Ureter (tissue), 1 donor: ENCODE measurements around the gene SETD5. TPM values are rescaled to one million over a fixed set of nuclear protein-coding genes. Genes with fewer than 3 reads are reported as not detected.

Experiments used
- DNase-seq: peaks from one replicate; pipeline ENCODE4 v3.0.0-alpha.2; 2020; ENCODE audit warnings: low spot score
- total RNA-seq: library from RNA; stranded (reverse); gene quantifications from one replicate; pipeline ENCODE4 v1.2.4, GENCODE V29; 2023
- donor health status: DM: yes; HTN: yes; CAD: no.

Gene SETD5
- total RNA-seq, 1 donor from 2014 or later: 182 TPM

DNA sequence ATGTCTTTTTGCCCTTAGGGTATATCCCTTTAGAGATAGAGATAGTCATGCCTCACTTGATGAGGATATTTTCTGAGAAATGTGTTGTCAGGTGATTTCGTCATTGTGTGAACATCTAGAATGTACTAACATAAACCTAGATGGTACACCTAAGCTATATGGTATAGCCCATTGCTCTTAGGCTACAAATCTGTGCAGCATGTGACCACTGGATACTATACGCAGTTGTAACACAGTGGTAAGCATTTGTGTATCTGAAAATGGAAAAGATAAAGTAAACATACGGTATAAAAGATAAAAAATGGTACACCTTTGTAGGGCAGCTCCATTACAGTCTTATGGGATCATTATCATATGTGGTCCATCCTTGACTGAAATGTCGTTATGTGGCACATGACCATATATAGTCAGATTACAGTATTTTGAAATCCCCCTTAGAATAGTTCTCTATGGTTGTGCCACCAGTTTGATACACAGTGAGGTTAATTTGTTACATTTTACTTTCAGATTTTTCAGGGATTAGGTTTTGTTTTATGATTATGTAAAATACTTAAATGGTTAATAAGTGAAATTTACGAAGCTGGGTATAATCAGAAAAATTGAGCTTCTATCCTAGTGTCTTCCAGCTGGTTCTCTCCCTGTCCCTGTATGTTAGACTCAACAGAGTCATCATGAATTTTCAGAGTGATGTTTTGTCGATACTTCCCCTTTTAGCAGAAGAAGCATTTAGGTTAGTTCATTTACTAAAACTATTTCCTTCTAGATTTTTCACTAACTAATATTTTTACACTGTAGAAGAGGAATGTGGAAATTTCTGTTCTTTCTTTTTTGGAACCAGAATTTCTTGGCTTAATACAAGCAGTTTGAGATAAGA, 12.8 kb downstream of the SETD5 start:
- DNase-seq: no peak

GRCh38 chr3:9411302-9411701, 13.9 kb downstream of the SETD5 start:
- no peak for DNase-seq

DNA sequence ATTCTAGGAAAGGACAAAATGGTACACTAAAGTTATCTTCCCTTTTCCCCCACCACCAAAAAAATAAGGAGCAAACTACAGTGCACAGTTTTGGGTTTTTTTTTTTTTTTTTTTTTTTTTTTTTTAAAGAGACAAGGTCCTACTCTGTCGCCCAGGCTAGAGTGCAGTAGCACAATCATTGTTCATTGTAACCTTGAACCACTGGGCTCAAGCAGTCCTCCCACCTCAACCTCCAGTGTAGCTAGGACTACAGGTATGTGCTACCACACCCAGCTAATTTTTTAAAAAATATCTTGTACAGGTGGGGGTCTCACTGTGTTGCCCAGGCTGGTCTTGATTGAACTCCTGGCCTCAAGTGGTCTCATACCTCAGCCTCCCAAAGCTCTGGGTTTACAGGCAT, 14.9 kb downstream of the SETD5 start:
- no peak for DNase-seq

DNA sequence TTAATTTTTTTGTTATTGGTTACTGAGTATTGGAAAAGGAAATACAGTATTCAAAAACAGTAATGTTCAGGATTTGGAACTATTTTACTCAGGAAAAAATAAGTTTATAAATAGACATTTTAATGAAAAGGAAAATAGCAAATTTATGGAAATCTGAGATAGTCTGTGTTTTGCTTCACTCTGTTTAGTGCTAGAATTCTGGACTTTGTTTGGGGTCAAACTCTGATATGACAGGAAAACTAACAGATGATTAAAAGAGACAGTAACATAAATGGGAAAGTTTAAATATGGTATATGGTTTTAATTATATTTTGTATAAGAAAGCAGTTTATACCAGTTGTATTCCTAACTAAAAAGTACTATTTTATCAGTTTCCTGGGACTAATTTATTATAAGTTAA, 17.4 kb downstream of the SETD5 start:
- DNase-seq: no peak

DNA sequence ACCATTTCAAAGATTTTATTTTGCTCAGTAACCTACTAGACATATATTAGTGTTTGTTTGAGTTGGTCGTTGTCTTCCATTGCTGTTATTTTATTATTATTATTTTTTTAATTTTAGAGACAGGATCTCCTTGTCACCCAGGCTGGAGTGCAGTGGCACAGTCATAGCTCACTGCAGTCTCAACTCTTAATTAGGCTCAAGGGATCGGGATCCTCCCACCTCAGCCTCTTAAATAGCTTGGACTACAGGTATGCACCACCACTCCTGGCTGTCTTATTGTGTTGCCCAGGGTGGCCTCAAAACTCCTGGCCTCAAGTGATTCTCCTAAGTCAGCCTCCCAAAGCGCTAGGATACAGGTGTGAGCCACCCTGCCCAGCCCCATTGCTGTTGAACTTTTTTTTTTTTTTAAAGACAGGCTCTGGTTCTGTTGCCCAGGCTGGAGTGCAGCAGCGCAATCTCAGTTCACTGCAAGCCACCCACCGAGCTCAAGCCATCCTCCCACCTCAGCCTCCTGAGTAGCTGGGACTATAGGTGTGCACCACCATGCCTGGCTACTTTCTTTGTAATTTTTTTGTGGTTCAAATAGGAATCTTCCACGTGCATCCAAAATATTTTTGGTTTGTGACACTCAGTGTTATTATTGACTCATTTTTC, 18.2 kb downstream of the SETD5 start:
- DNase-seq: no peak

GRCh38 chr3:9416139-9416780, 18.8 kb downstream of the SETD5 start:
- no peak for DNase-seq

DNA sequence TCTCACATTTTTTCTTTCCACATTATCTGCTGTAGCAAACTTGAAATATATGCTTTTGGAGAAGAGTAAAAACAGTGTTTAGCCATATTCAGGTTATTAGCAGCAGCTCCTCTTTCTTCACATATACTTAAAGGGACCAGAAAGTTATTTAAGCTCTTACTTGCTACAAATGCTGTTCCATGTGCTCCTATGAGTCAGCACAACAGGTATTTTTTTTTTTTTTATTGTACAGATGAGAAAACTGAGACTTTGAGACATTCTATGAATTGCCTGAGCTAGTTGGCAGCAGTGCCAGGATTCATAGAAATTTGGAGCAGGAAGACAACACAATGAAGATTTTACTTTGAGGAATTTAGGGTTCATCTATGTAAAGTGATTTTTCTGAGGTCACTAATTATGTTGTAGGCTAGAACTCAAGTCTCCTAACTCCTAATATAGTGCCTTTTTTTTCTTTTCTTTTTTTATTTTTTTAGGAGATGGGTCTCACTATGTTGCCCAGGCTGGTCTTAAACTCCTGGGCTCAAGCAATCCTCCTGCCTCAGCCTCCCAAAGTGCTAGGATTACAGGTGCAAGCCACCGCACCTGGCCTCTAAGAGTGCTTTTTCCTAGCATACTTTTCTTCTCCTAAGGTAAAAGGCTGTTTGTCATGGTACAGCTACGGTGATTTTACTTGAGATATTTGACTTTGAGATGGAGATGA, 23.6 kb downstream of the SETD5 start:
- no peak for DNase-seq

- peak; percentile 94 for DNase-seq
Observed at GRCh38 chr3:9422712-9423424, 25.5 kb downstream of the SETD5 start.

GRCh38 chr3:9428411-9428810, 31.0 kb downstream of the SETD5 start:
- no peak for DNase-seq

GRCh38 chr3:9430733-9431132, 33.3 kb downstream of the SETD5 start:
- no peak for DNase-seq

GRCh38 chr3:9433627-9434521, 36.5 kb downstream of the SETD5 start:
- no peak for DNase-seq

DNA sequence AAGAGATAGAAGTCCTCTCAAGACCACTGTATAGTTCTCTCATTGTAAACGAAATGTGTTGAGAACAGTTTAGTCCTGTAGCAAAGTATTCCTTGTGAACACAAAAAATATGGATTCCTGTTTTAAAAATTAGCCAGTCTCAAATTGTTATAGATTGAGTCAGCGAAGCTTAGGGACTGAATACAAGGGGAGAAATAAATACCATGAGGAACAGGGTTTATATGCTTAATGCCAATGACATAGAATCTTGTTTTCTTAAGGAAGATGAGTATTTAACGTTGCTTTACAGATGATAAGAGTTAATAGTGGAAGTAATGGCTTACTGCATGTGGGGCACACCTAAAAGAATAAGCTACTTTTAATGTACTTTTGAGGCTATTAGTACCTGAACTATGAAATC, 37.9 kb downstream of the SETD5 start:
- DNase-seq: no peak

DNA sequence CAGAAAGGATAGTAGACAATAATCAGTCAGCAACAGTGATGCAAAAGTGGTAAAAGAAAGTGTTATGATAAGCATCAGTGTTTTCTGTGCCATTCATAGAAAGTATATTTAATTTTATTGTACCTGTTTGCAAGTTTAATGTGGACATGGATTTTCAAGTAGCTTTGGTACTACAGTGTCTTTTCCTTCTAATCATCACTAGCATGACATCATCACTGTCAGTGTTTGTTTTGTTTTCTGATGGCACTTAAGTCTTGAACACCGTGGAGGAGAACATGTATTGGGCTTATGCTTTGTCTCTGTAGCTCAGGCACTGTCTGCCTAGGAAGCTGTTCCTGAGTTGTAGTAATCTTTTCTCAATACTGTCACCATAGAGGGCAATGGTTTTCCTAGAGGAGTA, 41.9 kb downstream of the SETD5 start:
- DNase-seq: no peak

DNA sequence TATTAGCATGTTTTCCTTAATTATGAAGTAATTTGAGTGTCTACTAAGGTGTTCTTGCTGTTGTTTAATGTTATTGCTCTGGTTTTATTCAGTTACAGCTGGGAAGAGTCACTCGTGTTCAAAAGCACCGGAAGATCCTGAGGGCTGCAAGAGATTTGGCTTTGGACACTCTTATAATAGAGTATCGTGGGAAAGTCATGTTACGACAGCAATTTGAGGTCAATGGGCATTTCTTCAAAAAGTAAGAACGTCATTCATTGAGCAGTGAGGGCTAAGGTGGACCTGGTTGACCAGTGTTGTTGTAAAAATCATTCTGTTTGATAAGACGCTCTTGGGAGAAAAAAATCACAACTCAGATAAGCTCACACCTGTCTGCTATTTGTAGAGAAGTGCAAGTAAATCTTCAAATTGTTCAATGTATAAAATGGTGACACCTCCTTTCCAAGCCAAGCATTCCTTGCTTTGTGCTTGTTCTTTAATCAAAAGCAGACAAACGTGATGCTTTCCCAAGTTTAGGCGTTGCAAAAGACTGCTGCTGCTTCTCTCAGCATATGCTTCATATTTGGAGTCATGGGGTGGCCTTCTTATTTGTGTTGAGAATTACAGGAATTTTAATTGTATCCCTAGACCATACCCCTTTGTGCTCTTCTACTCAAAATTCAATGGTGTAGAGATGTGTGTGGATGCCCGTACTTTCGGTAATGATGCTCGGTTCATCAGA, 44.2 kb downstream of the SETD5 start:
- DNase-seq: no peak

- no peak for DNase-seq
Observed at GRCh38 chr3:9448071-9448470, 50.7 kb downstream of the SETD5 start.

- DNase-seq: no peak
Observed at GRCh38 chr3:9448643-9449042, 51.2 kb downstream of the SETD5 start.

DNA sequence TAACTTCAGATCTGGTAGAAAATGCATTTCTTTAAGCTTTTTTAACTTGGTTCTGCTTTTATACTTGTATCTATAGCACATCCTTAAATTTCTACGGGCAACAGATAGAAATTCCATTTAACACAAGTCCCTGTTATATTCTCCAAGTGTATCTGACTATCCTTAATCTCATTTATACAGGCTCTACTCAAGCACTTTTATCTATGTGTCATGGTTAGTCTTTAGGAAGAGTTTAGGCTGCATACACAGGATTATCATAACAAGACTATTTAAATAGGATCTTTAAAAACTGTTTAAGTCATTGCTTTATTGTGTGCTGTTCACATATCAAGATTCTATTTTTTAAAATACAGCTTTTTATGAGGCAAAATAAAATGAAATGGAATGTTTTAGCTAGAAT, 52.7 kb downstream of the SETD5 start:
- no peak for DNase-seq

DNA sequence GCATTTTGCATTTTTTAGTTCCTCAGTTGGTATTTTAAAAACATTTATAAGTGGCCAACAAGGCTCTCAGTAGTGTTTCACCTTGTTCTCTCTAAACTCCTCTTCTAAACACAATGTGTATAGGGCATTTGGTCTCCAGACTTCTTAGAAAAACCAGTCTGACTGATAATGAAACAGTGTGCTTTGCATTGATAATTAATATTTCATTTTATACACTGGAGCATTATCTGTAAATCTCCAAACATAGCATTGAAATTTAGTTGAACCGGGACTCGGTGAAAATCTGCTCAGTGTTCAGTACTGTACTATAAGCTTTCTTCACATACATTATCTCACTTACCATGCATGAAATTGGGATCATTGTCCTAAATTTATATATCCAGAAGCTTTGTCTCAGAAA, 53.6 kb downstream of the SETD5 start:
- DNase-seq: no peak

- no peak for DNase-seq
Observed at GRCh38 chr3:9452417-9452816, 55.0 kb downstream of the SETD5 start.

GRCh38 chr3:9455596-9456131, 58.2 kb downstream of the SETD5 start:
- DNase-seq: no peak
